Femur (tissue), 1 donor: ENCODE measurements around the gene NDE1.
"Not testable (repeated sequence)": the region's sequence is repeated elsewhere in the genome, so short reads cannot be mapped to it uniquely, and the experiment has no call there.

Experiments
- DNase-seq: peaks from one replicate; pipeline ENCODE4 v3.0.0-alpha.2; 2017

The NDE1 gene

DNA sequence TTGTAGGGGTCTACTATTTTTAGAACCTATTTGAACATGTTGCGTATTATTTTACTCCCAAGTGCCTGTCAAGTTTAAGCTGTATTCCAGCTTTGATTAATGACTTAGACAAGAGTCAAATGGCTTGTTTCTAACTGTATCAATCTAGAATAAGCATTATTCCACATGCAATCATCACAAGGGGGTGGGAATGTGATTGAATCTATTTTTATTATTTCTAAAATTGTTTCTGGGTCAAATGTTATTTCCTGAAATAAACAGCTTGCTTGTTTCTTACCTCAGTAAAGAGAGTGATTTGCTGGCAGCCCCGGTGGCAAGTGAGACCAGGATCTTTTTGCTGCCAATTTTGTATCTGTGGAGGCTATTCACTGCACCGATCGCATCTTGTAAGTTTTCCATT, 28.6 kb upstream of the NDE1 start:
- no peak for DNase-seq

DNA sequence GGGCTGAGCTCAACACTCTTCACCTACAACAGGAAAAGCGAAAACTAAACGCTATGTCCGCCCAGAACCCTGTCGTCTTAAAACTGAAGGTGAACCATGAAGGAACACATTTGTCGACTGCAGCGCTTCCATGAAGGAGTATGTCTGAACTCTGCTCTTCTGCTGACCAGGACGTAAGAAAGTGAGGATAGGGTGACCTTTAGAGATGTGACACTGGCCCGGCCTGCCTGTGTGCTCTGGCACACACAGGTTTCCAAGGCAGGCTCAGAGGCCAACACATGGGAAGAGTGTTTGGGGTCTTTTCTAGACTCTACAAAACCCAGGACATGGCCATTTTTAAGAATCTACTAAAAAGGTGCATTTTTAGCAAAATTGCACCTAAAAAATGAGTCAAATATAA, 28.2 kb upstream of the NDE1 start:
- no peak for DNase-seq

DNA sequence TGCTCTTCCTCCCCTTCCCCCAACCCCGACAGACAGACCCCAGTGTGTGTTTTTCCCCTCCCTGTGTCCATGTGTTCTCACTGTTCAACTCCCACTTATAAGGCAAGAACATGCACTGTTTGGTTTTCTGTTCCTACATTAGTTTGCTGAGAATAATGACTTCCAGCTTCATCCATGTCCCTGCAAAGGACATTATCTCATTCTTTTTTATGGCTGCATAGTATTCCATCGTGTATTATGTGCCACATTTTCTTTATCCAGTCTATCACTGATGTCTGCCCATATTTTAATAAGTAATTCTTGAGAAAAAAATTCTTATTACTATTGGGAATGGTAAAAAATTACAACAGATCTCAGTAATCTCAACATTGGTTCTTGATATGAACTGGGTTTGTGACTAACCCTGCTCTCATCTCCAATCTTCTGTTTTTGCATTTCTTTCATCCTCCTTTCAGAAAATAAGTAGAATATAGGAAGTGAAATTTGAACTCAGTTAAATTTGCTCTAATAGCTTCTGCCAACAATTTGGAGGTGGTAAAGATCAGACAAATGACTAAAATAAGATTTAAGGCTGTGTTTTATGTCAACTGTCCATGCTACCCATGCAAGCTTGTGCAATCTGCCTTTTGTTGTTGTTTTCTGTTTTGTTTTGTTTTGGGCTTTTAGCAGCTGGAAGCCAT, 18.2 kb upstream of the NDE1 start:
- DNase-seq: no peak

DNA sequence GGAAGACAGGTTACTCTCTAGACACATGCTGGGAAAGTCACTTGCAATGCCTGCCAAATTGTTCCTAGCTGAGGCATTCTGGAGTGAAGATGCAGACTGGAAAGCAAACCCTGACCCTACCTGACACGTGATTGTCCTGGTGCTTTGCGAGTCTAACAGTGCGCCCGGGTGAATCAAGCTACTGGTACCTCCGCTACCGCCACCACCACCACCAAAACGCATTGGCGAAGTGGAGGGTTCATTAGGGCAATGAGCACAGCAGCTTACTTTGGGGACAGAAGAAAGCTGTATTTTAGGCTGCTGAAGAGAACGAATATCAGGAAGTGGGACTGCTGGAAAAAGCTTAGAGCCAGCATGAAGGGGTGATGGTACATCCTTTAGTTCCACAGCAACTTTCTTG, 14.1 kb upstream of the NDE1 start:
- DNase-seq: no peak

DNA sequence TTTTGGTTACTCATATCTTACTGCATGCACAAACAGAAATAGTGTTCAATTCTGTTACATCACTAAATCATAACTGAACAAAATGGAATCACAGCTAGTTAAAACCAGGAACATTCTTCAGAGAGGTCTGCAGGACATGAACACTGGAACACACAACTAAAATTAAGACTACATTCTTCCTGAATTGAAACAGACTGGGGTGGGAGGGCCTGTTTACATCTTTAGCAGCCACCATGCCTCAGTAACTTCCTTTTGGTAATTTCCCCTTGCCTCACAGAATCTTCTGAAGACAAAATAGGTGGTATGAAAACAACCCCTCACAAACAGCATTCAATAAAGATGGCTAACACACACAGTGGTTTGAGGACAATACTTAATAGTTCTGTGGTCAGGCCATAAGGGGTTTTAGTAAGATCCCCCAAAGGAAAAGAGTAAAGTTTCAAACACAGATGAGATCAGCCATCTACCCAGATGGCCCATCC, 13.6 kb upstream of the NDE1 start:
- DNase-seq: no peak

DNA sequence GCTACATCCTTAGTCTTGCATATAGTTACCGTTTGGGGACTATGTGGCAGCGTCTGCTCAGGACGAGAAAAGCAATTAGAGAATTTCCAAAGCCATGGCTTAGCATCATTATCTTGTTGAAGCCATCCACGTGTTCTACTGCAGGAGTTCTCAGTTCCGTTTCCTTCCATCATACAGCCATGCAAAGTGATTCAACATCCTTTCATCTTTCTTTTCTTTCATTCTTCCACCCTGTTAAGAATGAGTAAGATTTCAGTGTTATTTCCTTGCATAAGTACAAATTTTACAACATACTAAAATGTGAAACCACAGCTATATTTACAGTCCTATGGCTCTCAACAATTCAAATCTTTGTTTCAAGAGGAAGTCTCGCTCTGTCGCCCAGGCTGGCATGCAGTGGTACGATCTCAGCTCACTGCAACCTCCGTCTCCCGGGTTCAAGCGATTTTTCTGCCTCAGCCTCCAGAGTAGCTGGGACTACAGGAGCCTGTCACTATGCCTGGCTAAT, 10.9 kb upstream of the NDE1 start:
- no peak for DNase-seq

DNA sequence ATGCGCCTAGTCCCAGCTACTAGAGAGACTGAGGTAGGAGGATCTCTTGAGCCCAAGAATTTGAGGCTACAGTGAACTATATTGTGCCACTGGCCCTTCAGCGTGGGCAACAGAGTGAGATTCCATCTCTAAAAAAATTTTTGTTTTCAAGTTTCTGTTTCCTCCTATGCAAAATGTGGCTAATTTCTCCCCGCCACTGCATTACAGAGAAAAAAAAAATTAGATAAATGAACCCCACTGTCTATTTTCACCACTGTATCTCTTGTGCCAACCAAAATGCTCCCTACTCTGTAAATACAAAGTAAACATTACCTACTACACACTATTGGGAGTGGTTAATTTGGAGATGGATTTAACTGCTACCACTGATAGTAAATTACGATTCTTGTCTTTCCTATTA, 9.1 kb upstream of the NDE1 start:
- DNase-seq: no peak

DNA sequence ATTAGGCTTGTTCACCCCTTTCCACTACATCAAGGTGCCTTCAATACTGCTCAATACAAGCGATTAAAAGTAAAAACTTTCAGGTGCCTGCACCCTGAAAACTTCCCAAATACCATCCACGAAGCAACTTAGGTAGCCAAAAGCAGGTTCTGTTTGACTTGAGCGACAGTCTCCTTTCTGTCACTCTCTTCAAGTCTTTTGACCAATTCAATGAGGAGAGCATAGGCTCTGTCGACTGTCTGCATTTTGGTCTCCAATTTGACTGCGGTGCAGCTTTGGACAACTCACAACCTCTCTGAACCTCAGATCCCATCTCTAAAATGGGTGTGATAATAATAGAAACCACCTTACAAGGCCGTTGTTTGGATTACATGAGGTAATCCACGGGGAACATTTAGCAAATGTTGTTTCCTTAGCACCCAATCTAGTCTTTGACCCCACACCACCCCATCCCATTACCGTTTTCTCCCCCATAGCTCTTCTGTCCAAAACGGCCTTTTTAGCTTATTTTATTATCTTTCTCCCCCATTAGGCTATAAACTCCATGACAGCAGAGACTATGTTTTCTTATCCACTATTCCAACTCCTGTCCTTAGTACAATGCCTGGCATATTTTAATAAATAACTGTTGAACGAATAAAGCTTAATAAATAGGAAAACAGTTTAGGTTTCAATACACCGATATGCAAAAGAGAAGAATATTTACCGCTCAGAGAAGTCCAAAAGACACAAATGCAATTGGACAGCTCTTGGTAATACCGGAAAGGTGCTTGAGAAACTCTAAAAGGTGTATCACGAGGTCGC, 8.1 kb upstream of the NDE1 start:
- DNase-seq: no peak

DNA sequence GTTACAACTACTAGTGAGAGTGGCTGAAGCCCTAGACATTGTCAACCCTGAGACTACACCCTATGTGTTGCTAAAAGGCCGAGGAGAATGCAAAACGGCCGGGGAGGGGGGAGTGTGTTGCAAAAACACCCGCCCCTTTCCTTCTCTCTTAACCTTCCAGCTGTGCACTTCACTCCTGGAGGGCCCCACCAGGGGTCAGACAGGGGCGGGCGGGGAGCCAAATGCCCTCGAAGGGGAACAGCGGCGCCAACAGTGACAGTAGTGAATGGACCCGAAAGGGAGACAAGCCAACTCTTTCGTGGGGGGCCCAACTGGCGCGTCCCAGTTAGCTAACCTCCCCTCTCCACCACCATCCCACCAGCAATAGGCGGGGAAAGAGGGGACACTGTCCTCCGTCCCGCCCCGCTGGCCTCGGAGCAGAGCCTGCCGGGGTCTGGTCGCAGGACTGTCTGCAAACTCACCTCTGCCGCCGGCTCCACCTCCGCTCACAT, 7.4 kb upstream of the NDE1 start:
- peak; percentile 83 for DNase-seq

DNA sequence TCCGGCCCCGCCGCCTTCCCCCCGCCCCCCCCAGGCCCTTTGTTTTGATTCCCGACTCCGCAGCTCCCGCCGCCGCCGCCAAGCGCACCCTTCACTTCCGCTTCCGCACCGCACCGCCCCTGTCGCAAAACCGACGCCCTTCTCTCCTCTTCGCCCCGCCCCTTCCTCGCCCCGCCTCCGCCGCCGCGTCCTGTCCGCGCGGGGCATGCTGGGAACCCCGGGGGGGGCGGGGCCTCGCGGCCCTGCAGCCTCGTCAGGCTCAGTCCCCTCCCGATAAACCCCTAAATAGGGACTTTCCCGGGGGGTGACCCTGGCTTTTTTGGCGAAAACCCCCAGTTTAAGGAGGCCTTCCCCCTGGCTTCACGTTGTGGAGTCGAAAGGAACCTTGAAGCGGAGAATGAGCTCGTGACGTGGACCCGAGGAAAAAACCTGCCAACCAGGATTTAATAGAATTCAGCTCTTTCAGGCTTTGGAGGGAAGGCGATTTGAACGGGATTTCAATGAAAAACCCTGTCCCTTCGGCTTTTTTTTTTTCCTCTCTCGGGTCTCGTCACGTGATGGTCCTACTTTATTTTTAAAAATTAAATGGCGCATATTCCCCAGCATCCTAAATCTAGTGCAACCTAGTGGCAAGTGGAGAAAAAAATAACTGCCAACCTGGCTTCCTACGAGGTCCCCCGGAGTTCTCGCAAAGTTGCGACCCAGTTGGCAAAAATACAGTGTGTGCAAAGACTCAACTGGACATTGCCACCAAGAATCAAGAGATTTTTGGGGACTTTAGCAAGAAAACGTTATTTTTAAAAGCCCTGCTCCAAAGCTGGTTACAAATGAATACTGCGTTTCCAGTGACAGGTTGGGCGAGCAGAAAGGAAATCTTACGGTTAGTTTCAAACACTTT, 6.7 kb upstream of the NDE1 start, which contains the start of gene MARF1:
MARF1 (minus strand) TSS at position 107 of the 898 bp plus-strand sequence. CDS start 3,921 bp downstream, outside the sequence.
- peak; percentile 99 for DNase-seq

DNA sequence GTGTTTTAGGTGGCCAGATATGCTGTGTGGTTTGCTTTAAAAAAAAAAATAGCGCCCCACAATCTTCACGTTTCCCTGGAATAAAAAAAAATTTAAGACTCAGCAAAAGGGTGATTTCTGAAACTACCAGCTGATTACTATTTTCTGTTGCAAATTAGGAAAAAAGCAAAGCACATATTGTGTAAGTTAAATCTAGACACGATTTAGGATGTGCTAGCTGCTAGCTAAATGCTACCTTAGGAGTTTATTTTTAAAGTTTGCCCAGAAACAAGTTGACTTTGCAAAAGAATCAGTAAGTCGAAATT, 6.1 kb upstream of the NDE1 start:
- DNase-seq: no peak

DNA sequence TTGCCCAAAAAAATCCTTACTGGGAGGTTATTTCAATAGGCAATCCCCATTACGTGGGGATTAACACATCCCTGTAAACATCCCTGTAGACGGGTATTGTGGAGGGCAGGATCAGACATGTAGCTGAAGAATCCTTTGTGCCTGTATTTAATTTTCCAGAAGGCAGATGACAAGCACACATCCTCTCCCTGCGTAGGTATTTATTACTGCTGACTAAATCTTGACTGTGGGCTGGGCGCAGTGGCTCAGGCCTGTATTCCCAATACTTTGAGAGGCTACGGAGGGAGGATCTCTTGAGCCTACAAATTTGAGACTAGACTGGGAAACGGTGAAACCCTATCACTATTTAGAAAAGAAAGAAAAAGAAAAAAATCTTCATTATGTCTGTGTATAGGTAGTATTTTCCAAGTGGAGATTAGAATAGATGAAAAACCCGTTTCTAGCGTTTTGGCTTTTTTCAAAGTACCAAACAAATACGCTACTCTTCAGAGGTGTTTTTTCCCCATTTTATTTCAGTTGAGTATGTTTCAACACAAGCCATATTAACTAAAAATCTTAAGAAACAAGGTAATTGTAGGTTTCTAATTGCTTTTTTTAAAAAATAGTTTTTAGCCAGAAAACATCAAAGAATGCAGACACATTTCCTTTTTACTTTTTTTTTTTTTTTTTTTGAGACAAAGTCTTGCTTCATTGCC, 5.6 kb upstream of the NDE1 start:
- no peak for DNase-seq

DNA sequence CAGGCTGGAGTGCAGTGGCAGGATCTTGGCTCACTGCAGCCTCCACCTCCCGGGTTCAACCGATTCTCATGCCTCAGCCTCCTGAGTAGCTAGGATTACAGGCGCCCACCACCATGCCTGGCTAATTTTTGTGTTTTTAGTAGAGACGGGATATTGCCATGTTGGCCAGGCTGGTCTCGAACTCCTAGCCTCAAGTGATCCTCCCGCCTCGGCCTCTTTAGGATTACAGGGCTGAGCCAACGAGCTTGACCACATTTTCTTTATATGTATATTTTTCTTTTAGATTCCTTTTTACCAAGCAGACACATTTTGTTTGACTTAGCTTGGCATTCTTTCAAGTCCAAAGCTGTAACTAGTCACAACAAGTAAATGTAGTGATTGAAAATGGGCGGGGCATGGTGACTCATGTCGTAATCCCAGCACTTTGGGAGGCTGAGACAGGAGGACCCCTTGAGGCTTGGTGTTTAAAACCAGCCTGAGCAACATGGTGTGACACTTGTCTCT, 5.0 kb upstream of the NDE1 start:
- DNase-seq: not testable (repeated sequence)

DNA sequence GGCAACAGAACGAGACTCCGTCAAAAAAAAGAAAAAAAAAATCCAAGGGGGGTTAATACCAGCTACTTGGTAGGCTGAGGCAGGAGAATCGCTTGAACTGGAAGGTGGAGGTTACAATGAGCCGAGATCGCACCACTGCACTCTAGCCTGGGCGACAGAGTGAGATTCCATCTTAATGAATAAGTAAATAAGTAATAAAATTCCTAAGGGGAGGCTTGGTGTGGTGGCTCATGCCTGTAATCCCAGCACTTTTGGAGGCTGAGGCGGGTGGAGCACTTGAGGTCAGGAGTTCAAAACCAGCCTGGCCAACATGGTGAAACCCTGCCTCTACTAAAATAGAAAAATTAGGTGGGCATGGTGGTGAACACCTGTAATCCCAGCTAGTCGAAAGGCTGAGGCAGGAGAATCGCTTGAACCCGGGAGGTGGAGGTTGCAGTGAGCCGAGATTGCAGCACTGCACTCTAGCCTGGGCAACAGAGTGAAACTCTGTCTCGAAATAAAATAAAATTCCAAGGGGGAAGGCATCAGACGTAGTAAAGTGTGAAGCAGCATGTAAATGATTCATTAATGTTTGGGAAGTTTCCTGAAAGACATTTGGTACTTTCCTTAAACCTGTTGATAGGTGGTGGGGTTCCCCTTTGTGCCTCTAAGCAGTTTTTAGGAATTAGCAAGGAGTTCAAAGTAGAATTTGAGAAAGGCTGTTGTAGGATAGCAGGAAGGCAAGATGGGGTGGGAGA, 3.3 kb upstream of the NDE1 start:
- DNase-seq: not testable (repeated sequence)

DNA sequence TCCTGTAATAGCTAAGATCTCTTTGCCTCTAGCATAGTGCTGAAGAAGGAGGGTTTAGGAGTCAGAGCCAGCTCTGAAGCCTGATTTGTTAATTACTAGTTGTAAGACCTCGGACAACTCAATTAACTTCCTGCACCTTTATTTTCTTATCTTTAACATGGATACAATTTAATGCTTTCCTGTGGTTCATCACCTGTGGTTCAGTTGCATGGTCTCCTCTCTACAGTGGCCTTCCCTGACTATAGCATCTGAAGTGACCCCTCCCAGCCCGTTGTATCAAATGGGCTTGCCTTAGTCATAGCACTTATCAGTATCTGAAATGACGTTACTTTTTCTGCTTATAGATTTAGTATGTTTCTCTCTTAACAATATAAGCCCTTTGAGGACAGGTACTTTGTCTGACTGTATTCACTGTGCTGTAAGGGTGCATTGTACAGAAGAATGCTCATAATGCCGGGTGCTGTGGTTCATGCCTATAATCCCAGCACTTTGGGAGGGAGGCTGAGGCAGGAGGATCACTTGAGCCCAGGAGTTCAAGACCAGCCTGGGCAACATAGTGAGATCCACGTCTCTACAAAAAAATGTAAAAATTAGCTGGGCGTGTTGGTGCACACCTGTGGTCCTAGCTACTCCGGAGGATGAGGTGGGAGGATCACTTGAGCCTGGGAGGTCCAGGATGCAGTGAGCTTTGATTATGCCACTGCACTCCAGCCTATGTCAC, 2.6 kb upstream of the NDE1 start:
- DNase-seq: no peak

DNA sequence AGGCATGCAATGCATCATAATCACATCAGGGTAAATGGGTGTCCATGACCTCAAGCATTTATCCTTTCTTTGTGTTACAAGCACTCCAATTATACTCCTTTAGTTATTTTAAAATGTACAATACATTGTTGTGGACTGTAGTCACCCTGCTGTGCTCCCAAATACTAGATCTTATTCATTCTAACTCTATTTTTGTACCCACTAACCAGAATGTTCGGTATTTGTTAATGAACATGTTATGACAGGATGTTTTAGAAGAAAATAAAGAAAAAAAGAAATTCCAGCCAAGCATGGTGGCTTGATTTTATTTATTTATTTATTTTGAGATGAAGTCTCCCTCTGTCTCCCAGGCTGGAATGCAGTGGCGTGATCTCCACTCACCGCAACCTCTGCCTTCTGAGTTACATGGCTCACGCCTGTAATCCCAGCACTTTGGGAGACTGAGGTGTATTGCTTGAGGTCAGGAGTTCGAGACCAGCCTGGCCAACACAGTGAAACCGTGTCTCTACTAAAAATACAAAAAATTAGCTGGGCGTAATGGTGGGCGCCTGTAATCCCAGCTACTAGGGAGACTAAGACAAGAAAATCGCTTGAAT, 1.8 kb upstream of the NDE1 start:
- no peak for DNase-seq

DNA sequence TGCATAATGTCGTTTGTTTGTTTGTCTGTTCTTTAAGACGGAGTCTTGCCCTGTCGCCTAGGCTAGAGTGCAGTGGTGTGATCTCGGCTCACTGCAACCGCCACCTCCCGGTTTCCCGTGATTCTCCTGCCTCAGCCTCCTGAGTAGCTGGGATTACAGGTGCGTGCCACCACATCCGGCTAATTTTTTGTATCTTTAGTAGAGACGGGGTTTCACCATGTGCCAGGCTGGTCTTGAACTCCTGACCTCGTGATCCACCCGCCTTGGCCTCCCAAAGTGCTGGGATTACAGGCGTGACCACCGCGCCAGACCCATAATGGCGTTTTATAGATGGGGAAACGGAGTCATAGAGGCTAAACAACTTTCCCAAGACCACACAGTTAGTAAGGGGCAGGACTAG, 734 bp upstream of the NDE1 start:
- DNase-seq: not testable (repeated sequence)

DNA sequence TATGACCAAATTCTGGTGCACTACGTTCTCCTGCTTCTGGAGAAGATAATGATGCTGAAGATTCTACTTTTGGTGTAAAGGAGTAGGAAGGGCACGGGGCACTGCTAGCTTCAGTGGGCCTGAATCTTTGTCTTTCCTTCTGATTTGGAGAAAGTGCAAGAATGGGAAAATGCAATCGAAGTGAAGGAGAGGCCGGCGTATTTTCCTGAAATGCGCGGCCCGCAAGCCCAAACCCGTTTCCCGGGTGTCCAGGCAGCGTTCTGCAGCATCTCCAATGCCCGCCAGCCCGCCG, 372 bp upstream of the NDE1 start:
- DNase-seq: no peak

DNA sequence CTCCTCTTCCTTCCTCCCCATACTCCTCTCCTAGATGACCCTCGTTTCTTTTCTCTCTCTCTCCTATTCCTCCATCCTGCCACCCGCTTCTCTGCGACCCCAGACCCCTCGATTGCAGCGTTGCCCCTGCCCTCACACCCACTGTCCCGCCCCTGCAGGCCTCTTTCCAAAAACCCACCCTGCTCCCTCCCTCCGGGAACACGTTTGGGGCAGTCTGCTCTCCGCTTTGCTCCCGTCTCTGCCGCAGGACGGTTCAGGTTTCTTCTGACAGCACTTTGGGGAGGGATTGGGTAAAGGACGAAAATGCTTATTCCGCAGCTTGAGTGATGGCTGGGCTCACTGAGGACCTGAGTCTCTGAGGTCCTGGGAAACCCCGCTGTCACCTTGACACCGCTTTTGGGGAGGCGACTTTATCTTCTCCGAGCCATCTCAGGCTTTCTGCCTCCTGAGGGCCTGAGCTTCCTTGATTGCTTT, 690 bp downstream of the NDE1 start:
- DNase-seq: peak; percentile 72

DNA sequence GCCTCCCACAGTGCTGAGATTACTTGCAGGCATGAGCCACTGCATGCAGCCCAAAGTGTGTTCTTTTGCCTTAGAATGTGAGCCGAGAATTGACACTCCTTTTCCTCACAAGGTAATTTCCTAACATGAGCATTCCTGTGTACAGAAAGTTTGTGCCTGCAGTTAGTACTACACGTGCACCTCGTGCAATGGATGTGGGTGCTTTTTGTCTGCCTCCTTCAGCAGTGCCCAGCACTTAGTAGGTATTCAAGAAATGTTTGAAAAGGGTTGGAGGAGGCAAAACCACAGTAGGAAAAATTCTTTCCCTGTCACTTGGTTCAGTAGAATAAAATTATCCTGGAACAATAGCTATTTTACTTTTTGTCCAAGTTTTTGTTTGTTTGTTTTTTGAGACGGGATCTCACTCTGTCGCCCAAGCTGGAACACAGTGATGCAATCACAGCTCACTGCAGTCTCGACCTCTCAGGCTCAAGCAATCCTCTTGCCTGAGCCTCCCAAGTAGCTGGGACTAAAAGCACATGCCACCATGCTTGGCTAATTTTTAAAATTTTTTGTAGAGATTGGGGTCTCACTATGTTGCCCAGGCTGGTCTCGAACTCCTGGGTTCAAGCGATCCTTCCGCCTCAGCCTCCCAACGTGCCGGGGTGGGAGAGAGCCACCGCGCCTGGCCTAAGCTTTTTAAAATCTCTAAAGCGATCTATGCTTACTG, 2.4 kb downstream of the NDE1 start:
- DNase-seq: no peak
